ENCODE results near the gene DYRK3. TPM values are rescaled to one million over a fixed set of nuclear protein-coding genes. Genes with fewer than 3 reads are reported as not detected.
"Not testable (repeated sequence)": the region's sequence is repeated elsewhere in the genome, so short reads cannot be mapped to it uniquely, and the experiment has no call there.

Gene DYRK3
- polyA plus RNA-seq, 12 donors: 3.3 to 6.5 (median 5.3) TPM; not detected in 2

DNA sequence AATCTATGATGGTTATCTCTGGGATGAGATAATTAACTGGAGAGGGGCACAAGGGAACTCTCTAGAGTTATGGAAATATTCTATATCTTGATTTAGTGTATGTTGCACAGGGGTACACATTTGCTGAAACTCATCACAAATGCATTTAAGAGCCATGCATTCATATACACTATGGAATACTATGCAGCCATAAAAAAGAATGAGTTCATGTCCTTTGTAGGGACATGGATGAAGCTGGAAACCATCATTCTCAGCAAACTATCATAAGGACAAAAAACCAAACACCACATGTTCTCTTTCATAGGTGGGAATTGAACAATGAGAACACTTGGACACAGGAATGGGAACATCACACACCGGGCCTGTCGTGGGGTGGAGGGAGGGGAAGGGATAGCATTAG is 8.9 kb upstream of the DYRK3 start:
- DNase-seq: not testable (repeated sequence)

DNA sequence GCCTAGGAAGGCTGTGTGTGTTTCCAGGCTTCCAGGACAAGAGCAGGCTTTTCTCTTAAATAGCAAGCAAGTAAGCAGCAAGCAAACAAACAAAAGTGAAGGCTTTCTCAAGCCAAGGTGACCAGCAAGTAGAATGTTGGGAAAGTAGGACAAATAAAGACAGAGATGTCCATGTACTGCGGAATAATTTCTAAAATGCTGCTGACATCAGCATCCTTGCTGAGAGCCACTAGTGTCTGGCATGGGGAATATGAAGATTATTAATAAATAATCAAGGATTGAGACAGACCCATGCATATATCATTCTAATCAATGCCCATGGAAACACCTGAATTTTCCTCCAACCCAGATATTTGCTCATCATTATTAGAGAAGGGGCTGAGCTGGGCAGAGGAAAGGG is 6.4 kb upstream of the DYRK3 start:
- DNase-seq: no peak

DNA sequence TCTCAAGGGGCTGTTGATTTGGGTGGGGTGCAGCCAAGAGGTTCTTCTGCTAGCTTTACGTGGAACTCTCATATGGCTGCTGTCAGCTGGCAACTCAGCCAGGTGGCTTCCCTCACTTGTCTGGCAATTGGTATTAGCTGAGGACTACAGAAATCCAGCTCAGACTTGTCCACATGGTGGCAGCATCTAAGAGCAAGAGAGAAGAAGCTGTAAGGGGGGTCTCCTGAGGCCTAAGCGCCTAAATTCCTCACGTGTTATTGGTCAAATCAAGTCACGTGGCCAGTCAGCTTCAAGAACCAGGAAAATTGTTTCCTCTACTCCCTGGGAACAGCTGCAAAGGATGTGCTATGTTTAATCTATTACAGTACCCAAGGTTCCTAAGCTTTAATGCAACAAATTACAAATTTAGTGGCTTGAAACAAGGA is 4.2 kb upstream of the DYRK3 start:
- peak; percentile 83 for DNase-seq

DNA sequence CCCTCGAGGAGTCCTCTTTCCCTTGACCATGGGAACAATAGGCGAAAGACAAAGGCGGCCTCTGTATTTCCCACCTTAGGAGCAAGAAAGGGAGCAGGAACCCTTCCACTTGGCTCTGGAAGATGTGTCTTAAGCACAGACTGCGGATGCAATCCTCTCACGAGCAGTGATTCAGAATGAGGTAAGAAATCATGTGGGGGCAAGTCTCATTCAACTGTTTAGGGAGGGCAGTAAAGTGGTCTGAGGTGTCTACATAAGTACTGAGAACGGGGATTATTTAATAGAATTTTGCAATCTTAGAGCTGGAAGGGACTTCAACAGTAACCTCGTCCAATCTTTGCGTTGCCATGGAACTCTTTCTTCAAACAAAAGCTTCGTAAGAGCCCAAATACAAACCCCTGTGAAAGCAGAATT is 1.6 kb upstream of the DYRK3 start:
- peak; percentile 49 for DNase-seq

DNA sequence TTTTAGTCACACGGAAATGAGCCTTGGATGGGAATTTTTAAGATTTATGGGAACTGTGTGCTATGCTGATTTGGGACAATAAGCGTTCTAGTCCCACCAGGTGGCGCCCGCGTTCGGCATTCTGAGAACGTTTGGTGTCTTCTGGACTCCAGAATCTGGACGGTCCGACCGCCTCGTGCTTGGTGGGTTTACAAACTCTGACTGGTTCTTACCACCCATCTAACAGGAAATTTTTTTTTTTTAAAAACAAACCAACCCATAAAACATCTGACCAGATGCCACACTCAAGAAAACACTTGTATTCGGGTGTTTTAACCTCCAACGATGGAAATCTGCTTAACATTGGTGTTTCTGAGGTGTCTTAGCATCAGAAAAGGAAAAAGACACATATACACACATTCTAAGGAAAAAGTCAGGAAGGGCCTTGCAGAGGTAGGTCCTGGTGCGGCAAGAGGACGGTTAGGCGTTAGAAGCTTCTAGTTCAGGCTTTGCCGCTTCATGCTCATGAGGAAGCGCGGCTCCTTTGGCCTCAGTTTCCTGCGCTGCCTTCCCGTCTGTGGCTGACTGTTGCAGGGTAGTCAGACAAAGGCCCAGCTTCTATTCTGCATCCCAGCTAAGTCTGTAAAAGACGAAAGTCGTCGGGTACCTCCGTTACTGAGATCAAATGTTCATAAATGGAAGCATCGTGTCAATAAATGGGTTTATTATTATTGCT is 814 bp upstream of the DYRK3 start:
- peak; percentile 91 for DNase-seq

DNA sequence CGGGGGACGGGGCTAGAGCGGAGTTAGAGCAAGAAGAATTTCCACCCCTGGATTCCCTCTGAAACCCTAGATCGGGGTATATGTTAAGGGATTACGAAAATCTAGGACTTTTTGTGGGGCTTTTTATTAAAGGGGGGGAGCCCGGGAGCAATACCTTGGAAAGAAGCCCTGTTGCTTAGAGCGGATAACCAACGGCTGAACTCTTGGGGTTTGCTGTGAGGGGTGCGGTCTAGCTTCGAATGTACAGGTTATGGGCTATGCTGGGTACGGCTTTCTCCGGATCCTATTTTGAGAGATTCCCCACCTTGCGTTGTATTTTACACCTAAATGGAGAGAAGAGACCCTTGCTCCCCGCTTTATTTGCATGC is 626 bp downstream of the DYRK3 start:
- no peak for DNase-seq

DNA sequence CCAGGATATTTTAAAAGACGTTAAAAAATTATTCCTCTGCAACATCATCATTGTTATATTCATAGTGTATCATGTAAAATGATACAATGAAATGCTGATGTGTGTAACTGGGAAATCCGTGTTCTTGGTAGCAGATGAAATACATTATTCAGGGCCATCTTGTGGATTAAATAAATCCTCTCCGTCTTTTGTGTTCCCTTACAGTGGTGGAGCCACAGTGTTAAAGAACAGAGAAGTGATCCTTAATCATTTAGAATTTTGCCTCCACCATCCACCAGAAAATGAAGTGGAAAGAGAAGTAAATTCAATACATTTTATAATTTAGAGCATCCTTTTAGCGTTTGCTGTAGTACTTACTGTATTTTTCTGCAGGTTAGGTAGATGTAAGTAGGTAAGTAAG is 1.3 kb downstream of the DYRK3 start:
- no peak for DNase-seq

DNA sequence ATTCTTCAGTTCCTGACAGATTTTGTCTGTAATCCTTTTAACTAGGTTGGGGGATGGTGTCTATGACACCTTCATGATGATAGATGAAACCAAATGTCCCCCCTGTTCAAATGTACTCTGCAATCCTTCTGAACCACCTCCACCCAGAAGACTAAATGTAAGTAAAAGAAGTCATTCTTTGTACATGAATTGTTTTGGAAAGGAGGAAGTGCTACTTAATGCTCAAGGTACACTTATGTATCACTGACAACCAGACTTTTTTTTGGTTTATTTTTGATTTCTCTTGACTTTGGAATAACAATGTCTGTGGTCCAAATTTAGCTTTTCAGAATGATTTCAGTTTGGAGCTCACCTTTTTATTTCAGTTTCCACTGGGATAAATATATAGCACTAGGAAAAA is 2.3 kb downstream of the DYRK3 start:
- no peak for DNase-seq

DNA sequence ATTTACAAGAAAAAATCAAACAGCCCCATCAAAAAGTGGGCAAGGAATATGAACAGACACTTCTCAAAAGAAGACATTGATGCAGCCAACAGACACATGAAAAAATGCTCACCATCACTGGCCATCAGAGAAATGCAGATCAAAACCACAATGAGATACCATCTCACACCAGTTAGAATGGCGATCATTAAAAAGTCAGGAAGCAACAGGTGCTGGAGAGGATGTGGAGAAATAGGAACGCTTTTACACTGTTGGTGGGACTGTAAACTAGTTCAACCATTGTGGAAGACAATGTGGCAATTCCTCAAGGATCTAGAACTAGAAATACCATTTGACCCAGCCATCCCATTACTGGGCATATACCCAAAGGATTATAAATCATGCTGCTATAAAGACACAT is 6.7 kb downstream of the DYRK3 start:
- not testable (repeated sequence) for DNase-seq

DNA sequence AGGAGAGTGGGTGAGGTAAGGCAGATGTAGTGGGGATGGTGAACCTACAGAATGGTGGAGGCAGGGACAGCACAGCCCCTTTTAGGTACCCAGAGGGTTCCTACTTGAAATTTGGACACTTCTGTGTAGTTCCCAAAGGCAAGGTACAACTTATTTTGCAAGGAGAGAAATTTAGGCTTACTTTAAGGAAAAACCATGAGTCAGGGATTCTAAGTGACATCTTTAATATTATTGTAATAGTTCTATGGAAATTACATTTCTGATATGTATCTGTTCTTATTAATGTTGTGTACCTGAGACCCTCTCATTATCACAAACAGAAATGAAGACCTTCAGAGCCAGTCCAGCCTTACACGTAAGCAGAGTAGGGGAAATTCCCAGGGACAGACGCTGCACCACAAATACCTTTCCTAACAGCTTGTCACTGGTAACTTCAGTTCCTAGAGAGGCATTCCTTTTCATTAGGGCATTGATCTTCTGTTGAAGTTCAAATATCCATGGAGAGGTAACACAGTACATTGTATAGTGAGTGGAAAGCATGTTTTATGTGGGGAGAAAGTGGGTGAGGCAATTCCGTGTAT is 7.9 kb downstream of the DYRK3 start:
- DNase-seq: no peak

DNA sequence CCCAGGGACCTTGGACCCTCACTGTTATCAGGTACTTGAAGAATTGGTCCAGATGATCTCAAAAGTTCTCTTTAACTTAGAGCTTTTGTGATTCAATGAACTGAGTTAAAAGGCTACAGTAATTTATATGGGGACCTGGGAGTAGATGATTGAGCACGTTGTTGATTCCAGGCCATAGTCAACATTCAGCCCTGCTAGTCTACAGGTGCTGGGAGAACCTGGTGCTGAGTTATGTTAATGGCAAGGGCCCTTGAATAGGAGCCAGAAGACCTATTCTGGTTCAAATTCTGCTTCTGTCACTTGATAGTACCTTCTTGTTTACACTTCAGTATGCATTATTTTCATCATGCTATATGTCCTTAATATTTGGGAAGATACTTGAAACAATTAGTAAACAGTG is 11.2 kb downstream of the DYRK3 start:
- DNase-seq: no peak

DNA sequence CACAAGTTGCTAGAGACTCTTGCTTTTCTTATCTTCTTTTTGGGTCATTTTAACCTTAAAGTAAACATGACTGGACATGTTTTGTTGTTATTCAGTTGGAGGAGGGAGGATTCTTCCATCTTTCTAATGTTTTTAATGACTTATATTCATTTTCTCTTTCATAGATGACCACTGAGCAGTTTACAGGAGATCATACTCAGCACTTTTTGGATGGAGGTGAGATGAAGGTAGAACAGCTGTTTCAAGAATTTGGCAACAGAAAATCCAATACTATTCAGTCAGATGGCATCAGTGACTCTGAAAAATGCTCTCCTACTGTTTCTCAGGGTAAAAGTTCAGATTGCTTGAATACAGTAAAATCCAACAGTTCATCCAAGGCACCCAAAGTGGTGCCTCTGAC is 11.9 kb downstream of the DYRK3 start:
- DNase-seq: no peak

DNA sequence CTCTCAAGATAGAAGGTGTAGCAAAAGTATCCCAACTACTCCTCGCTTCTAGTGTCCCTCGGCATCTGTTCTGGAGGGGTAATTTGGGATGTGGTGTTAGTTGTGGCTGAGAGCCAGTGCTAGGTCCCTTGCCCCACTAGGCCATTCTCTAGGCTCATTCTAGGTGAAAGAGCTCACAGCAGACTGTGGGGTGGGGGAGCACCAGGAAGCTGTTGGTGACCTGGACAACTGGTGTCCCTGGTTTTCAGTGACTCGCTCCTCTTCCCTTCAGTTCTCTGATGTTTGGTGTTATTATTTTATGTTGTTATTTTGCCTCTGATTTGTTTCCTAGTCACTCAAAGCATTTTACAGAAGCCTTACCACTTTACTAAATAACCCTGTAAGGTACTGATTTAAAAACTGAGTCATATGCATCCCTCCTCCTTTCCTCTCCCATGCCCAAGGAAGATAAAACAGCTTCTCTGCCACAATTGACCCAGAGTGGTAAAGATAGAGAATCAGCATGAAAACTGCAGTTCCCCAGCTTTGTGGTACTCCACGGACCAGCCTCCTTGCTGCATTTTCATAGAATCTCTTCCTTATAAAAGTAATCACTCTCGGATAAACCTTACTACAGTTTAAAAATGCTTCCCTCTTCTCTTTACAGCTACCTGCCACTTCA is 14.1 kb downstream of the DYRK3 start:
- no peak for DNase-seq

DNA sequence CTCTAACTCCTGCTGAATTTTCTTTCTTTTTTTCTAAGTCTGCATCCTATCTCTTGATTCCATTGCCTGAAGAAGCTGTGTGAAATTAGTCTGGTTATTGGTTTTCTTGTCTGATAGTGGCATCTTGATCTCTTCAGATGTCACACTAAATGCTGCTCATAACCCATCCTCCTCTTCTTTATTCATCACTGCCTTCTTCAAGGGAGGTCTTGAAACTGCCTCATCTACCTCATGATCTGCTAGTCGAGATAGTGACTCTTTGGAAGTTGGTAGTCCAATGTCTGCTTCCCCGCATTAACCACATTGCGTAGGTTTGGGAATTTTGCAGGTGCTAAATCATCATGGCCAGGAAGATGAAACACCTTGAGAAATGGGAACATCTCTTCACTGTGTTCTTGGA is 15.7 kb downstream of the DYRK3 start:
- no peak for DNase-seq

DNA sequence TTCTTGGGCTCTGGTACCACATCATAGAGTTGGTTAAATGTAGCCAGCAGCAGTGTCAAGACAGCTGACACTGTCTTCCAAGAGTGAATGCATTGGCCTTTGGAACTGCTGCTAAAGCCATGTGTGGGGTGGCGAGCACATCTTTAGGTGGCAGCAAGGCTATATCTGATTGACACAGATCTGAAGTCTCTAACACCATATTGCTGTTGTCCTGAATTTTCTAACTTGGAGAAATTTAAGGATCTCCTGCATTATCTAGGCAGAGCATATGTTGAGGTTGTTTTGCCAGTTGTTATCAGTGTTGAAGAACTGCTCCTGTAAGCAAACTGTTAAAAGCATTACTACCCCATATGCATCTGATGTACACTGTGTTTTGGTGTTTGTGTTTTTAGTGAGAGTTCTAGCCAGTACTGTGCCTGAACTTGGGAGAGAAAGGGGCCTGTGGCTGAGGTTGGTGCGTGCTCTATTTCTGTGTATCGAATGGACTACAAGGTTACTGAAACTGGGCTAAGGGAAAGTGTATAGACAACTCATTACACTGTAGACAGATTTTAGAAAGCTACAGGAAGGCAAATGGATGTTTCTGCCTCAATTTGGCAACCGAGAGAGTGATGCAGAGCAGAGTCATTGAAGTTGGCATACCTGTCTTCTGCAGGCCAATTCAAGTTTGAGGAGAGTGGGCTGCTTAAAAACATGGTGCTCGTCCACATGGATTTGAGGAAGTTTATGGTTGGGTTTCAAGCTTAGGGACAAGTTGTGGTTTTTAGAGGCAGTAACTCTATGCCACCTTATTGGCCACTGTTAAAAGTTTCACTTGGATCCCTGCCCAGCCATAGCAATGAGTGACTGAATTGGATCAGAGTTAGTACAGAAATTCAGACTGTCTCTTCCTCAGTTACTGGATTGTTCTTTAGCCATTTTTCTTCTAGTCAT is 16.9 kb downstream of the DYRK3 start:
- DNase-seq: no peak

DNA sequence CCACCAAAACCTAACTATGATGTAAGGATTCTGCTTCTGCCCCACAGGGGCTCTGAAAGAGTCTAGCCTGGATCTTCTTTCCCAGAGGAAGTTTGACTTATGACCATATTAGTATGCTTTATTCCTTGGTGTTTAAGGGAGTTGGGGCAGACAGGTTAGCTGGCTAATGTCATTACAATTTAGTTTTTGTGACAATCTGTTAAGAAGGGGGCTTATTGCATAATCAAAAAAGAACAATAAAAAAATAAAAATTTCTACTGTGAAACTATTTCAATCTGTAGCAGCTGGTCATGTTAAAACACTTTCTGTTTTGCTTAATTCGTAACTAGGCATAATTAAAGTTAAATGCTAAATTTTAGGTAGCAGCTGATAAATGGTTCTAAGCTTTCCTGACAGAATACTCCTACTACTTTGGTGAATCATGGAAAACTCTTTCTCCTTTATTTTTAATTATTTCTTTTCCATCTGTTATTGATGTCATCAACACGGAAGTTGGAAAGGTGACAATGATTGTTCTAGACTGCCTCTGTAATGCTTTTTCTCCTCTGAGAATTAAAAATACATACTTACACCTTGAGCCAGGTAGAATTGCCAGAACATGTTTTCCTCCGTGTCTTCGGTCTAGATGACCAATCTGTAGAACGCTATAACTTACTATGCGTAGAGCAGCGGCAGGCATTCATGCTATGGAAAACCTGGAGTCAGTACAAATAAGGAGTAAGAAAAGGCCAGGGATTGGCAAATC is 18.6 kb downstream of the DYRK3 start:
- DNase-seq: no peak

DNA sequence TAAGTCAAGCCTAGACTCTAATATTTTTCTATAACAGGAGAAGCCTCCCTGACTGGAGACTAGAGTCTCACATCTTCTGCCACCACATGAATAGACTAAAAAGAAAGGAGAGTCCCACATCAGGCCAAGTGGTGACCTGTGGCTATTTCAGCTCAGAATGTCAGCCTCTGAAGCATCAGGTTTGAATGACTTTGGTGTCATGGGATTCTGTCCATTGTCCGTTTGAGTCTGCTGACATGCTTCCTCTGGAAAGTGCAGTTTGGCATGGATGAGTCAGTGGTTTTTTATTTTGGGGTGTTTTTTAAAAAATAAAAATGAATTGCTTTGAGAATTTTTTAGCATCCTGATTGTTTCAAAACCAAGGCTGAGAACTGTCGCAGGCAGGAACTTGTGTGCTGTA is 19.5 kb downstream of the DYRK3 start:
- no peak for DNase-seq

DNA sequence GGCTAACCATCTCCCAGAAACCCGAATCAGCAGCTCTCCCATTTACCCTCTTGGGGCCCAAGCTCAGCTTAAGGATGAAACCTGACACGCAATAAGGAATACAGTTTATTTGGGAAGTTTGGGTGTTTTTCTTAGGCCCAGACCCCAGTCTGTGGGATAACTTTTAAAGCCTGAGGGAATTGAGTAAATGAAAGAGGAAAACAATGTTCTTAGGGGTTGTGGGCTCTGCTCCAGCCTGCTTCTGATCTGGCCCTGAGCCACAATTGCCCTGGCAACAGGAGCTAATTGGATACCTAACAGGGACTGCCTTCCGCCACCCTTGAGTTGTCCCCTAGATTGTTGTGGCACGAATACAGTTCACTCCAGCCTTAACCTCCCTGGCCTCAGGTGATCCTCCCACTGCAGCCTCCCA is 20.1 kb downstream of the DYRK3 start:
- DNase-seq: no peak

DNA sequence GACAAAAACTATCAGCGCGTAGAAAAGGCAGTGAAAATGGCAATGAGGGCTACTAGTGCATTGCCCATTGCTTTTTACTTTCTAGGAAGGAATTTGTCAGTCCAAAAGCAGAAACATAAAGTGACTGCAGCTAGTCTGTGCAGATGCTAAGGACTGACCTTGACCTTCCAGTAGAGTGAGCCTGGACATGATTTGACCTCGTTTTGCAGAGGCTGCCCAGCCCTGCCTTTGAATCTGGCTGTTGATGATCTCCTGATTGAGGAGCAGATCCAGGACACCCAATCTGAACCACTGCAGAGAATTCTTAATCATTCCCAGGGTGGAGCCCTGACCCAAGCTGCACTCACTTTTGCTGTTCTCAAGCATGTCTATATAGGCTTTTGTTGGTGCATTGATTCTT is 21.6 kb downstream of the DYRK3 start:
- DNase-seq: no peak

DNA sequence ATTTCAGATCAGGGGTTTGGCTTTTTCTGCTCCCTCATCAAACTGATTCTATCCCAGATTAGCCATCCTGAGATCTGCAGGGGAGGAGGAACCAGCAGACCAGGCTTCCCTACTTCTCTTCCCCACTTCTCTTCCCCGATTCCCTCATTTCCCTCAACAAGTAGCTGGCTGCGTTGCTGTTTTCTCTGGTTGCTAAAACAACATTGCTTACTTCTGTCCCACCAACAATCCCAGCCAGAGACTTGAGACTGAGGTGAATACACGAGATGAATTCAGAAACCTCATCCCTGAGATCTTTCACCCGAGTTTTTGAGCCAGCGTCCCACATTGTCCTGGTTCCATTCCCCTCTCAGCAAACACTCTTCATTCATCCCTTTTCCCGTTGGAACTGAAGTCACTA is 22.4 kb downstream of the DYRK3 start:
- DNase-seq: no peak

DNA sequence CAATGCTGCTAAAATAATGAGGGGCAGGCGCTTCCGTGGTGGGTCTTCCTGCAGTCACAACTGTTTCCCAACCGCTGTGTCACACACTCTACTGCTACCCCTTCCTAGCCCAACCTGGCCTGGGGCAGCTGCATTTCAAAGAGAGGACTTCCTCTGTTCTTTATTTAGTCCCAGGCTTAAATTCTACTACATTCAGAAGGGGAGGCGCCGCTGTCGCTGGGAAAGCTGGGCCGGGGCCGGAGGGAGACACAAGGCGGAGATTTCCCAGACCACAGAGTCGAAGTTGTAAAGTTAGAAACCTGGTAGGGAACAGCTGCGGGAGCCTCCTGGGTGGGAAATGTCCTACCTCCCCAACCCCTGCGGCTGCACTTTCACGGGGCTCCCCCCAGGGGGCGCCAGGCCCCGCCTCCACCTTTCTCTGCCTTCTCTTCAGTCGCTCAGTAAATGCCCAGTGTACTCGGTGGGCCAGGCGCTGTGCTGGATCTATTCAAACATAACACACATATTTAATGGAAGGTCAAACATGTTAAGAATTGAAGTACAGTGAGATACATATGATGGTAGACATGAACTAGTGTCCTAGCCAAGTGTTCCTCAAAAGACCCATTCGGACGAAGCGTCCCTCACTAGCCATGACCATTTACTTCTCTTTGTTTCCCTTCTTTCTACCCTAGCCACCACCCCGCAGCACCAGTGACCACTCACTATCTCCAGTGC is 23.1 kb downstream of the DYRK3 start:
- no peak for DNase-seq

Data from muscle of arm (tissue), 12 donors.